Lung (tissue), 16 donors: ENCODE measurements around the gene BCL7A. TPM values are rescaled to one million over a fixed set of nuclear protein-coding genes. Genes with fewer than 3 reads are reported as not detected.
A peak's percentile ranks its signal among the peaks of the same experiment; 100 is the strongest.

Experiments
- ATAC-seq: fragments of 200-7000 bp; cut with Tn5 transposase; one replicate; pipeline ENCODE4 v1.9.1; 2020; ENCODE audit warnings: moderate number of reproducible peaks; ENCODE audit not compliant: insufficient read depth, low FRiP score
- DNase-seq, 3 donors: peaks; one replicate each; pipeline ENCODE4 v3.0.0-alpha.2; 2013 to 2017
- H3K27ac ChIP-seq, 2 donors: one replicate each; pipeline ENCODE4 v1.5.1; 2013; ENCODE audit warnings: mild to moderate bottlenecking in 2 of 2, moderate library complexity in 2 of 2, control low read depth in 1 of 2, inconsistent platforms in 1 of 2, low read depth in 1 of 2, low read length in 1 of 2
- H3K27me3 ChIP-seq, 3 donors: one replicate each; pipeline ENCODE4 v1.5.1; 2013; ENCODE audit warnings: low read length in 2 of 3; ENCODE audit not compliant: control insufficient read depth in 3 of 3, insufficient read depth in 3 of 3
- H3K36me3 ChIP-seq, 4 donors: one replicate each; pipeline ENCODE4 v1.5.1; 2013; ENCODE audit warnings: low read length in 4 of 4, mild to moderate bottlenecking in 1 of 4, moderate library complexity in 1 of 4; ENCODE audit not compliant: control insufficient read depth in 4 of 4, insufficient read depth in 4 of 4
- H3K4me1 ChIP-seq, 5 donors: one replicate each; pipeline ENCODE4 v1.5.1; 2013; ENCODE audit warnings: low read length in 5 of 5, mild to moderate bottlenecking in 2 of 5, moderate library complexity in 1 of 5; ENCODE audit not compliant: control insufficient read depth in 5 of 5, insufficient read depth in 5 of 5
- H3K4me3 ChIP-seq: one replicate; pipeline ENCODE4 v1.5.1; 2013; ENCODE audit warnings: mild to moderate bottlenecking, control low read depth, moderate library complexity
- H3K9ac ChIP-seq, 2 donors: one replicate each; pipeline ENCODE4 v1.5.1; 2013; ENCODE audit warnings: low read length in 2 of 2, control low read depth in 1 of 2; ENCODE audit not compliant: insufficient read depth in 1 of 2
- H3K9me3 ChIP-seq, 4 donors: one replicate each; pipeline ENCODE4 v1.5.1; 2013; ENCODE audit warnings: low read length in 3 of 4, mild to moderate bottlenecking in 1 of 4, moderate library complexity in 1 of 4; ENCODE audit not compliant: control insufficient read depth in 4 of 4, insufficient read depth in 3 of 4
- WGBS, 2 donors: extraction: QIAGEN DNeasy Blood & Tissue Kit; methylation state at CpG; one replicate each; pipeline ENCODE4 v1.1.7; 2013; 5-methylcytosine and 5-hydroxymethylcytosine counted together
- long read RNA-seq, 5 donors: transcript quantifications; one replicate each; lab custom pipeline, GENCODE V29; 2026
- polyA plus RNA-seq, 2 donors: library from polyadenylated mRNA; stranded (reverse); fragments of 200-250 nt; gene quantifications; one replicate each; pipeline ENCODE4 v1.2.1, GENCODE V29; 2013
- total RNA-seq, 2 donors: library from RNA; depleted of rRNA in 1 of 2; stranded (reverse); fragments of >200 nt in 1 of 2; gene quantifications; one replicate each; pipeline ENCODE4 v1.2.1, GENCODE V29; 2014 to 2021
- TF ChIP-seq, protein P1 (sequence below): IDR thresholded peaks from 2 replicates; pipeline ENCODE4 v1.5.1; 2012; ENCODE audit warnings: mild to moderate bottlenecking; ENCODE audit errors: control extremely low read depth, extremely low read depth
- donor health status: control.
- donor health status: control.
- donor health status: Bipolar disorder and iron deficiency.
- donor health status: healthy.
- donor health status: DM: yes; HTN: yes; CAD: no.

The BCL7A gene
- total RNA-seq, result 10 to 100 TPM; 13.2 to 21.2 TPM
- 1 to 10 TPM; 3.4 to 4.5 TPM for polyA plus RNA-seq
- long read RNA-seq, donor 1, transcript BCL7A-201 (6 exons, 2,581 nt), result major isoform, 6 of 7 reads
- long read RNA-seq, donor 1, partial matches to known transcripts, result 0 of 7 reads
- long read RNA-seq, donor 1, other reads (novel, unspliced or antisense), result 0 of 7 reads
- long read RNA-seq, donor 2, full-length matches to known transcripts, result 3 of 10 reads
- long read RNA-seq, donor 2, partial matches to known transcripts, result 7 of 10 reads
- long read RNA-seq, donor 2, other reads (novel, unspliced or antisense), result 0 of 10 reads
- long read RNA-seq, donor 3, full-length matches to known transcripts, result 2 of 2 reads
- long read RNA-seq, donor 3, partial matches to known transcripts, result 0 of 2 reads
- long read RNA-seq, donor 3, other reads (novel, unspliced or antisense), result 0 of 2 reads
- long read RNA-seq, donor 4, full-length matches to known transcripts, result 9 of 9 reads
- long read RNA-seq, donor 4, partial matches to known transcripts, result 0 of 9 reads
- long read RNA-seq, donor 4, other reads (novel, unspliced or antisense), result 0 of 9 reads
- long read RNA-seq, donor 5, full-length matches to known transcripts, result 7 of 15 reads
- long read RNA-seq, donor 5, partial matches to known transcripts, result 8 of 15 reads
- long read RNA-seq, donor 5, other reads (novel, unspliced or antisense), result 0 of 15 reads

DNA sequence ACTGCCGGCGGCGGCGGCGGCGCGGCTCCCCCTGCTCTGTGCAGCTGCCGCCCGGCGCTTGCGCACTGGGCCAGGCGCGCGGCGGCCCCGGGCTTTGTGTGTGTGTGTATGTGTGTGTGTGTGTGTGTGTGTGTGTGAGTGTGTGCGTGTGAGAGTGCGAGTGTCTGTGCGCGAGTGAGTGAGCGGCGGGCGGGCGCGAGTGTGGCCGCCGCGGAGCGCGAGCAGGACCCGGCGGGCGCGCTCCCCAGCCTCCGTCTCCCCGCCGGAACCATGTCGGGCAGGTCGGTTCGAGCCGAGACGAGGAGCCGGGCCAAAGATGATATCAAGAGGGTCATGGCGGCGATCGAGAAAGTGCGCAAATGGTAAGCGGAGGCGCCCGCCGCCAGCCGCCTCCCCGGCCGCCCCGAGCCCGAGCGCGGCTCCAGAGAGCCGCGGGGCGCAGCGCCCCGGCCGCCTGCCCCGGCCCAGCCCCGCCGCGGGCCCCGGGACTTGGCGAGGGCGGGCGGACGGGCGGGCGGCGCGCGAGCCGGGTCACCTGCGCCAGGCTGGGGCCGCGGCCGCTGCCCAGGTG is at the start of gene BCL7A:
BCL7A (plus strand) TSS at position 63 of the 571 bp plus-strand sequence; CDS start at position 271, 208 bp downstream.
- peak within 1 kb of the TSS; percentile 75 to 76 for H3K27ac ChIP-seq
- peak within 1 kb of the TSS in 1 of 2 donors; percentile 63 for H3K9ac ChIP-seq
- 0 to 1% methylated on average over 40 to 83 of the region's 83 CpGs for WGBS, 2 donors
- peak; percentile 88 to 90 (median 89) for DNase-seq
- TF ChIP-seq, protein P1, sequence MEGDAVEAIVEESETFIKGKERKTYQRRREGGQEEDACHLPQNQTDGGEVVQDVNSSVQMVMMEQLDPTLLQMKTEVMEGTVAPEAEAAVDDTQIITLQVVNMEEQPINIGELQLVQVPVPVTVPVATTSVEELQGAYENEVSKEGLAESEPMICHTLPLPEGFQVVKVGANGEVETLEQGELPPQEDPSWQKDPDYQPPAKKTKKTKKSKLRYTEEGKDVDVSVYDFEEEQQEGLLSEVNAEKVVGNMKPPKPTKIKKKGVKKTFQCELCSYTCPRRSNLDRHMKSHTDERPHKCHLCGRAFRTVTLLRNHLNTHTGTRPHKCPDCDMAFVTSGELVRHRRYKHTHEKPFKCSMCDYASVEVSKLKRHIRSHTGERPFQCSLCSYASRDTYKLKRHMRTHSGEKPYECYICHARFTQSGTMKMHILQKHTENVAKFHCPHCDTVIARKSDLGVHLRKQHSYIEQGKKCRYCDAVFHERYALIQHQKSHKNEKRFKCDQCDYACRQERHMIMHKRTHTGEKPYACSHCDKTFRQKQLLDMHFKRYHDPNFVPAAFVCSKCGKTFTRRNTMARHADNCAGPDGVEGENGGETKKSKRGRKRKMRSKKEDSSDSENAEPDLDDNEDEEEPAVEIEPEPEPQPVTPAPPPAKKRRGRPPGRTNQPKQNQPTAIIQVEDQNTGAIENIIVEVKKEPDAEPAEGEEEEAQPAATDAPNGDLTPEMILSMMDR, result no peak
- peaks cover 0 to 4% (median 0%) of the 10 kb centered on the region in 4 donors for H3K9me3 ChIP-seq
- ATAC-seq, result peak; percentile 48
- no peaks in the 10 kb centered on the region for H3K36me3 ChIP-seq
- H3K4me3 ChIP-seq, result peak within 1 kb of the TSS; percentile 76
- H3K4me1 ChIP-seq, result peaks cover 0 to 18% (median 4%) of the 10 kb centered on the region in 5 donors
- no peaks in the 10 kb centered on the region for H3K27me3 ChIP-seq

- H3K9ac ChIP-seq, result no peak overlapping the region
- no peak for ATAC-seq
- DNase-seq, result no peak
These were observed 47.4 kb upstream of the BCL7A start for GRCh38 chr12:121974026-121974985.

DNA sequence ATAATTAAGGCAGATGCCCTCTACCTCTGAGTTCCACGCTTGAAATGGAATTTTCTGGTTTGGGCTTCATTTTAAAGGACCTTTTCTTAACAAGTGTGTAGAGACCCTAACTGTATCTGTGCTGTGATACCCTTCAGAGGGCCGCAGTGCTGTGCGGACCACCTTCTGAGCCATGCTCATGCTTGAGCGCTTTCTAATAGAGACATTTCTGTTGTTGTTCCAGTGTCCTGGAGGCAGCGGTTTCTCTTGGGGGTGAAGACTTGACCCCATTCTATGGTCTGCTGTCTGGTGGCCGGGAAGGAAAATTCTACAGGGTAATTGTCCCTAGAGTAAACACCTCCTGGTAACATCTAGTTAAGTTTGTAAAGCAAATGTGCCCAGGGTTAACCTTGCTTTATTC is 46.7 kb upstream of the BCL7A start:
- H3K36me3 ChIP-seq, result no peaks in the 10 kb centered on the region
- TF ChIP-seq, protein P1, result no peak
- 94 to 96% methylated on average over 6 of the region's 6 CpGs for WGBS, 2 donors
- H3K4me1 ChIP-seq, result peaks cover 0 to 7% (median 6%) of the 10 kb centered on the region in 5 donors
- ATAC-seq (no peak), DNase-seq (no peak)
- H3K9ac ChIP-seq, result no peak overlapping the region
- no peak overlapping the region for H3K27ac ChIP-seq
- H3K4me3 ChIP-seq, result no peak overlapping the region
- no peaks in the 10 kb centered on the region for H3K27me3 ChIP-seq
- peaks cover 0 to 5% (median 0%) of the 10 kb centered on the region in 4 donors for H3K9me3 ChIP-seq

More at GRCh38 chr12:121974026-121974985, 47.4 kb upstream of the BCL7A start:
- WGBS, 2 donors, result 73 to 81% methylated on average over 13 of the region's 13 CpGs
- Histone ChIP-seq H3K27me3 (no peaks in the 10 kb centered on the region), H3K4me1 (peaks cover 0 to 13% (median 7%) of the 10 kb centered on the region in 5 donors), H3K36me3 (no peaks in the 10 kb centered on the region), H3K27ac (no peak overlapping the region), H3K4me3 (no peak overlapping the region), H3K9me3 (peaks cover 0 to 5% (median 0%) of the 10 kb centered on the region in 4 donors)
- TF ChIP-seq, protein P1, result no peak
